HepG2 (cell line): Measurements from ENCODE around the gene WBP1. TPM values are rescaled to one million over a fixed set of nuclear protein-coding genes. Genes with fewer than 3 reads are reported as not detected.

Source experiments
- BCL3 ChIP-seq: sonication (generic); formaldehyde crosslinking; IDR thresholded peaks from 2 replicates; pipeline ENCODE4 v1.5.1; 2020; ENCODE audit warnings: mild to moderate bottlenecking, missing genetic modification reagents, moderate library complexity
- EHMT2 ChIP-seq: fragments of 200-600 bp; sonication (generic); IDR thresholded peaks from 2 replicates; pipeline ENCODE4 v1.7.0; 2017; ENCODE audit warnings: antibody characterized with exemption, low read depth, low read length, borderline replicate concordance
- GFI1 ChIP-seq: sonication (generic); formaldehyde crosslinking; IDR thresholded peaks from 2 replicates; pipeline ENCODE4 v1.5.0; 2020; ENCODE audit warnings: missing genetic modification reagents, mild to moderate bottlenecking, borderline replicate concordance
- GRHL1 ChIP-seq: sonication (generic); formaldehyde crosslinking; conservative IDR thresholded peaks from 2 replicates; pipeline ENCODE4 v1.8.0; 2022; ENCODE audit warnings: missing genetic modification reagents
- HNRNPH1 ChIP-seq: fragments of 200-400 bp; formaldehyde crosslinking; optimal IDR thresholded peaks from 2 replicates; pipeline ENCODE3; 2017; ENCODE audit warnings: mild to moderate bottlenecking, low read depth, low read length
- IKZF1 ChIP-seq: fragments of 450-650 bp; IDR thresholded peaks from 2 replicates; pipeline ENCODE4 v1.7.1; 2016
- MTERF4 ChIP-seq: sonication (generic); formaldehyde crosslinking; IDR thresholded peaks from 2 replicates; pipeline ENCODE4 v1.8.0; 2023; ENCODE audit warnings: mild to moderate bottlenecking, missing genetic modification reagents
- NFIB ChIP-seq: sonication (generic); formaldehyde crosslinking; IDR thresholded peaks from 2 replicates; pipeline ENCODE4 v1.9.0; 2021; ENCODE audit warnings: missing genetic modification reagents, mild to moderate bottlenecking, borderline replicate concordance
- NFRKB ChIP-seq: fragments of 450-650 bp; IDR thresholded peaks from 2 replicates; pipeline ENCODE4 v1.6.1; 2017
- REPIN1 ChIP-seq: sonication (generic); formaldehyde crosslinking; IDR thresholded peaks from 2 replicates; pipeline ENCODE4 v1.8.0; 2022; ENCODE audit warnings: missing genetic modification reagents, low read depth, mild to moderate bottlenecking, borderline replicate concordance
- SRSF9 ChIP-seq: fragments of 200-400 bp; formaldehyde crosslinking; IDR thresholded peaks from 2 replicates; pipeline ENCODE4 v1.6.1; 2018; ENCODE audit warnings: borderline replicate concordance, mild to moderate bottlenecking, low read depth, low read length; ENCODE audit not compliant: insufficient read depth, poor library complexity, severe bottlenecking
- STAG1 ChIP-seq: sonication (generic); formaldehyde crosslinking; IDR thresholded peaks from 2 replicates; pipeline ENCODE4 v1.4.0; 2020; ENCODE audit warnings: missing genetic modification reagents
- ZBTB1 ChIP-seq: sonication (generic); formaldehyde crosslinking; IDR thresholded peaks from 2 replicates; pipeline ENCODE4 v1.4.0; 2020; ENCODE audit warnings: missing genetic modification reagents, borderline replicate concordance
- ZBTB43 ChIP-seq: sonication (generic); formaldehyde crosslinking; conservative IDR thresholded peaks from 2 replicates; pipeline ENCODE4 v1.4.0; 2020; ENCODE audit warnings: missing genetic modification reagents
- ZFP1 ChIP-seq: IDR thresholded peaks from 2 replicates; pipeline ENCODE4 v1.6.1; 2016
- ZMYM4 ChIP-seq: sonication (generic); formaldehyde crosslinking; IDR thresholded peaks from 2 replicates; pipeline ENCODE4 v1.8.1; 2023; ENCODE audit warnings: mild to moderate bottlenecking, missing genetic modification reagents
- ZNF138 ChIP-seq: sonication (generic); formaldehyde crosslinking; IDR thresholded peaks from 2 replicates; pipeline ENCODE4 v1.5.0; 2020; ENCODE audit warnings: mild to moderate bottlenecking, low read depth, missing genetic modification reagents
- ZNF414 ChIP-seq: sonication (generic); formaldehyde crosslinking; IDR thresholded peaks from 2 replicates; pipeline ENCODE4 v1.5.0; 2020; ENCODE audit warnings: missing genetic modification reagents
- ZNF768 ChIP-seq: sonication (generic); formaldehyde crosslinking; IDR thresholded peaks from 2 replicates; pipeline ENCODE4 v1.4.0; 2020; ENCODE audit warnings: missing genetic modification reagents
- ZNF784 ChIP-seq: sonication (generic); formaldehyde crosslinking; IDR thresholded peaks from 2 replicates; pipeline ENCODE4 v1.5.1; 2020; ENCODE audit warnings: missing genetic modification reagents, mild to moderate bottlenecking, borderline replicate concordance
- polyA plus RNA-seq, 8 experiments: library from polyadenylated mRNA; depleted of rRNA in 3 of 8; stranded (reverse) in 7 of 8; unstranded in 1 of 8; fragments of >200 nt; fragmentation: Illumina TruSeq in 4 of 8; extraction: Trizol in 4 of 8; gene quantifications; 2 replicates each; pipeline versions ENCODE4 v1.2.1 to v1.2.3, GENCODE V29; 2011 to 2016; ENCODE audit warnings: low read depth in 4 of 8, missing spikeins in 1 of 8, mixed read lengths in 1 of 8; ENCODE audit not compliant: insufficient read depth in 1 of 8
- total RNA-seq, 5 experiments: library from RNA; depleted of rRNA; stranded (reverse); fragments of >200 nt; fragmentation: Illumina TruSeq; extraction: Trizol; gene quantifications; 2 replicates each; pipeline ENCODE4 v1.2.3, GENCODE V29; 2016; ENCODE audit warnings: low read depth in 1 of 5
- TF ChIP-seq, protein P1 (sequence below): sonication (generic); formaldehyde crosslinking; IDR thresholded peaks from 2 replicates; pipeline ENCODE4 v1.8.1; 2022; ENCODE audit warnings: mild to moderate bottlenecking, missing genetic modification reagents

WBP1 gene
- total and polyA plus RNA-seq, 2 of the 13 experiments (the other 11 are each of a cell fraction or from before 2014, with no cell fraction given), result 38.8 to 85.7 TPM

DNA sequence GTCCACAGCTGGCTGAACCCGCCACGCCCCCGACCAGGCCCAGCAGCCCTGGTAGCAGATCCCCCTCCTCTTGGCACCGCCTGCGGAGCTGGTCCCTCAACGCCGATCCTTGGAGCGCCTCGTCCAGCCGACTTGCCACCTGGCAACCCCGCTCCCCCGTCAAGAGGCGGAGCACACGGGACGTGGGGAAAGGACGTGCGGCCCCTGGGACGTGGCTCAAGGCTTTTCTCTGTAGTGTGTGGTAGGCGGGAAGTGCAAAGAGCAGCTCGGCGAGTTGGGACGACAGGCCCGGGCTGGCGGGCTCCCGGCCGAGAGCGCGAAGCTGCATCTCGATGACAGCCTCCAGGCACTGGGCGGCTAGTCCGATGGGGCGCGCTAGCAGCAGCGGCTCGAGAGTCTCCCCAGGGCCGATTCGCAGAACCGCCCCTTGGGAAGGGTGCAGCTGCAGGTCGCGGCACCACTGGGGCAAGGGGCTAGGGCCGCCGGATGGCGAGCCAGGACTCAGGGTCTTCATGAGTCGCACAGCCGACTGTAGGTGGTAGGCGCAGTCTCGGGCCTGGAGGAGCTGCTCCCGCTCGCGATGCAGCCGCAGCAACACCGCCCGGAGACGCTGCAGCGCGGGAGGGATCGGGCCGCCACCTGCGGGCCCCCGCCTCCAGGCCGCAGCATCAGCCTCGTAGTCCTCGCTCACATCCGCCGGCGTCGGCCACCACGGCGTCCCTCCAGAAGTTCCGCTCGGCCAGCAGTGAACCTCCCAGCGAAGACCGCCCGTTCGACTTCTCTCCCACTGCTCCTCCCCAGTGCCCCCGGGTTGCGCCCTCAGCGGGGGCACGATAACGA is 23.9 kb downstream of the WBP1 start (continued):
- TF ChIP-seq BCL3 (CRISPR knock-in tag), result peak; percentile 91
- no peak for TF ChIP-seq ZBTB43 (CRISPR knock-in tag)
- TF ChIP-seq NFIB (CRISPR knock-in tag), result 0 out of 2 replicates have a peak, but pooled peaks have one; percentile 75
- peak; percentile 61 for TF ChIP-seq MTERF4 (CRISPR knock-in tag)
- TF ChIP-seq NFRKB, result no peak
- TF ChIP-seq ZNF784, result peak; percentile 79; the same call in 1 of the 2 replicates
- peak; percentile 57; the same call in 1 of the 2 replicates for TF ChIP-seq ZNF768 (CRISPR knock-in tag)
- TF ChIP-seq REPIN1 (CRISPR knock-in tag), result peak; percentile 80
- TF ChIP-seq ZFP1 (CRISPR knock-in tag), result no peak
- no peak for TF ChIP-seq GRHL1 (CRISPR knock-in tag)
- TF ChIP-seq ZNF414 (CRISPR knock-in tag), result peak; percentile 99
- TF ChIP-seq STAG1 (CRISPR knock-in tag), result peak; percentile 28
- no peak for TF ChIP-seq GFI1 (CRISPR knock-in tag)
- TF ChIP-seq ZMYM4 (CRISPR knock-in tag), result no peak
- 0 out of 2 replicates have a peak, but pooled peaks have one; percentile 7 for TF ChIP-seq ZBTB1 (CRISPR knock-in tag)
- TF ChIP-seq IKZF1, result no peak
- no peak for TF ChIP-seq SRSF9
- TF ChIP-seq, protein P1, sequence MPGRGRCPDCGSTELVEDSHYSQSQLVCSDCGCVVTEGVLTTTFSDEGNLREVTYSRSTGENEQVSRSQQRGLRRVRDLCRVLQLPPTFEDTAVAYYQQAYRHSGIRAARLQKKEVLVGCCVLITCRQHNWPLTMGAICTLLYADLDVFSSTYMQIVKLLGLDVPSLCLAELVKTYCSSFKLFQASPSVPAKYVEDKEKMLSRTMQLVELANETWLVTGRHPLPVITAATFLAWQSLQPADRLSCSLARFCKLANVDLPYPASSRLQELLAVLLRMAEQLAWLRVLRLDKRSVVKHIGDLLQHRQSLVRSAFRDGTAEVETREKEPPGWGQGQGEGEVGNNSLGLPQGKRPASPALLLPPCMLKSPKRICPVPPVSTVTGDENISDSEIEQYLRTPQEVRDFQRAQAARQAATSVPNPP (CRISPR knock-in tag), result peak; percentile 63; the same call in 1 of the 2 replicates
- TF ChIP-seq EHMT2, result no peak
- TF ChIP-seq HNRNPH1, result peak; percentile 26
- TF ChIP-seq ZNF138 (CRISPR knock-in tag), result peak; percentile 94
